HepG2 (cell line): ENCODE data around the gene NOTCH2.

ENCODE experiments used
- FOXJ3 ChIP-seq: sonication (generic); formaldehyde crosslinking; IDR thresholded peaks from 2 replicates; pipeline ENCODE4 v1.4.0; 2020; ENCODE audit warnings: missing genetic modification reagents, mild to moderate bottlenecking, borderline replicate concordance
- NCOA2 ChIP-seq: sonication (generic); formaldehyde crosslinking; IDR thresholded peaks from 2 replicates; pipeline ENCODE4 v1.8.0; 2022; ENCODE audit warnings: inconsistent platforms
- PHB2 ChIP-seq: fragments of 450-650 bp; IDR thresholded peaks from 2 replicates; pipeline ENCODE4 v1.6.1; 2018; ENCODE audit not compliant: partially characterized antibody
- SIN3A ChIP-seq: IDR thresholded peaks from 2 replicates; pipeline ENCODE4 v1.6.1; 2011; ENCODE audit warnings: low read depth, mild to moderate bottlenecking, control low read depth, low read length, borderline replicate concordance
- SP1 ChIP-seq, 2 experiments: fragments of 450-650 bp in 1 of 2; sonication (generic) in 1 of 2; formaldehyde crosslinking in 1 of 2; IDR thresholded peaks; 2 replicates each; pipeline versions ENCODE4 v1.4.0 to v1.6.1; 2016 to 2020; ENCODE audit warnings: missing genetic modification reagents in 1 of 2
- ZNF709 ChIP-seq: sonication (generic); formaldehyde crosslinking; IDR thresholded peaks from 2 replicates; pipeline ENCODE4 v1.5.0; 2020; ENCODE audit warnings: mild to moderate bottlenecking, missing genetic modification reagents
- ZNF878 ChIP-seq: sonication (generic); formaldehyde crosslinking; IDR thresholded peaks from 2 replicates; pipeline ENCODE4 v1.8.1; 2023; ENCODE audit warnings: mild to moderate bottlenecking, missing genetic modification reagents, moderate library complexity
- TF ChIP-seq, protein P1 (sequence below): sonication (generic); formaldehyde crosslinking; IDR thresholded peaks from 2 replicates; pipeline ENCODE4 v1.5.0; 2020; ENCODE audit warnings: mild to moderate bottlenecking, missing genetic modification reagents, moderate library complexity
- TF ChIP-seq, protein P2 (sequence below): IDR thresholded peaks from 2 replicates; pipeline ENCODE4 v1.6.1; 2016; ENCODE audit warnings: low read depth, control low read depth

DNA sequence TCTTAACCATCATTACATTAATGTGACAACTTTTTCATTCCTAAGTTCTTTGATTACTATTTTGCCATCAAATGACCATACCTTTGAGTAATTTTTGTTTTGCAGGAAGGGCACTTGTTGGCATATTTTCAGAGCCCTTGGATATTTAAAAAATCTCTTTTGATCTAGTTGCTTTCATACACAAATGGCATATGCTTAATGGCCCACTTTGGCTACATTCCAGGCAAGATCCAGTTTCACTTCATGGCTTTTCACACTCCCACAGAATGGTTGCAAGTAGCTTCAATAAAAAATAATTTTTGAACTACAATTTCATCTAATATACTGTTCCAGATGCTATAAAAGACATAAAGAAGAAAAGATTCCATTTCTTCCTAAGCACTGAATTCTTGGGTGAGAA lies 191.3 kb downstream of the NOTCH2 start:
- TF ChIP-seq SP1 (IDR thresholded peaks at IDR 0.05) (no peak), SP1 (CRISPR knock-in tag; IDR thresholded peaks at IDR 0.05) (no peak), PHB2 (no peak), FOXJ3 (CRISPR knock-in tag) (no peak), NCOA2 (CRISPR knock-in tag) (no peak), ZNF878 (CRISPR knock-in tag) (no peak), ZNF709 (no peak), SIN3A (no peak)
- TF ChIP-seq, protein P1, sequence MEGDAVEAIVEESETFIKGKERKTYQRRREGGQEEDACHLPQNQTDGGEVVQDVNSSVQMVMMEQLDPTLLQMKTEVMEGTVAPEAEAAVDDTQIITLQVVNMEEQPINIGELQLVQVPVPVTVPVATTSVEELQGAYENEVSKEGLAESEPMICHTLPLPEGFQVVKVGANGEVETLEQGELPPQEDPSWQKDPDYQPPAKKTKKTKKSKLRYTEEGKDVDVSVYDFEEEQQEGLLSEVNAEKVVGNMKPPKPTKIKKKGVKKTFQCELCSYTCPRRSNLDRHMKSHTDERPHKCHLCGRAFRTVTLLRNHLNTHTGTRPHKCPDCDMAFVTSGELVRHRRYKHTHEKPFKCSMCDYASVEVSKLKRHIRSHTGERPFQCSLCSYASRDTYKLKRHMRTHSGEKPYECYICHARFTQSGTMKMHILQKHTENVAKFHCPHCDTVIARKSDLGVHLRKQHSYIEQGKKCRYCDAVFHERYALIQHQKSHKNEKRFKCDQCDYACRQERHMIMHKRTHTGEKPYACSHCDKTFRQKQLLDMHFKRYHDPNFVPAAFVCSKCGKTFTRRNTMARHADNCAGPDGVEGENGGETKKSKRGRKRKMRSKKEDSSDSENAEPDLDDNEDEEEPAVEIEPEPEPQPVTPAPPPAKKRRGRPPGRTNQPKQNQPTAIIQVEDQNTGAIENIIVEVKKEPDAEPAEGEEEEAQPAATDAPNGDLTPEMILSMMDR (CRISPR knock-in tag) = no peak
- TF ChIP-seq, protein P2, sequence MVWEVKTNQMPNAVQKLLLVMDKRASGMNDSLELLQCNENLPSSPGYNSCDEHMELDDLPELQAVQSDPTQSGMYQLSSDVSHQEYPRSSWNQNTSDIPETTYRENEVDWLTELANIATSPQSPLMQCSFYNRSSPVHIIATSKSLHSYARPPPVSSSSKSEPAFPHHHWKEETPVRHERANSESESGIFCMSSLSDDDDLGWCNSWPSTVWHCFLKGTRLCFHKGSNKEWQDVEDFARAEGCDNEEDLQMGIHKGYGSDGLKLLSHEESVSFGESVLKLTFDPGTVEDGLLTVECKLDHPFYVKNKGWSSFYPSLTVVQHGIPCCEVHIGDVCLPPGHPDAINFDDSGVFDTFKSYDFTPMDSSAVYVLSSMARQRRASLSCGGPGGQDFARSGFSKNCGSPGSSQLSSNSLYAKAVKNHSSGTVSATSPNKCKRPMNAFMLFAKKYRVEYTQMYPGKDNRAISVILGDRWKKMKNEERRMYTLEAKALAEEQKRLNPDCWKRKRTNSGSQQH (CRISPR knock-in tag) = no peak
